ENCODE data around the gene PDLIM5.

- TF ChIP-seq EP300 (IDR thresholded peaks at IDR 0.05), result no peak
- TF ChIP-seq, protein P1, sequence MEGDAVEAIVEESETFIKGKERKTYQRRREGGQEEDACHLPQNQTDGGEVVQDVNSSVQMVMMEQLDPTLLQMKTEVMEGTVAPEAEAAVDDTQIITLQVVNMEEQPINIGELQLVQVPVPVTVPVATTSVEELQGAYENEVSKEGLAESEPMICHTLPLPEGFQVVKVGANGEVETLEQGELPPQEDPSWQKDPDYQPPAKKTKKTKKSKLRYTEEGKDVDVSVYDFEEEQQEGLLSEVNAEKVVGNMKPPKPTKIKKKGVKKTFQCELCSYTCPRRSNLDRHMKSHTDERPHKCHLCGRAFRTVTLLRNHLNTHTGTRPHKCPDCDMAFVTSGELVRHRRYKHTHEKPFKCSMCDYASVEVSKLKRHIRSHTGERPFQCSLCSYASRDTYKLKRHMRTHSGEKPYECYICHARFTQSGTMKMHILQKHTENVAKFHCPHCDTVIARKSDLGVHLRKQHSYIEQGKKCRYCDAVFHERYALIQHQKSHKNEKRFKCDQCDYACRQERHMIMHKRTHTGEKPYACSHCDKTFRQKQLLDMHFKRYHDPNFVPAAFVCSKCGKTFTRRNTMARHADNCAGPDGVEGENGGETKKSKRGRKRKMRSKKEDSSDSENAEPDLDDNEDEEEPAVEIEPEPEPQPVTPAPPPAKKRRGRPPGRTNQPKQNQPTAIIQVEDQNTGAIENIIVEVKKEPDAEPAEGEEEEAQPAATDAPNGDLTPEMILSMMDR (IDR thresholded peaks at IDR 0.05), result no peak
Observed at GRCh38 chr4:94506822-94507221, 55.1 kb downstream of the PDLIM5 start.
